GM19193 (cell line): ENCODE data around the gene SYTL3.

Source experiments
- POLR2A ChIP-seq: IDR thresholded peaks from 4 replicates; pipeline ENCODE4 v1.6.1; 2011; ENCODE audit not compliant: insufficient read depth, insufficient read length; ENCODE audit errors: extremely low read depth

The SYTL3 gene

DNA sequence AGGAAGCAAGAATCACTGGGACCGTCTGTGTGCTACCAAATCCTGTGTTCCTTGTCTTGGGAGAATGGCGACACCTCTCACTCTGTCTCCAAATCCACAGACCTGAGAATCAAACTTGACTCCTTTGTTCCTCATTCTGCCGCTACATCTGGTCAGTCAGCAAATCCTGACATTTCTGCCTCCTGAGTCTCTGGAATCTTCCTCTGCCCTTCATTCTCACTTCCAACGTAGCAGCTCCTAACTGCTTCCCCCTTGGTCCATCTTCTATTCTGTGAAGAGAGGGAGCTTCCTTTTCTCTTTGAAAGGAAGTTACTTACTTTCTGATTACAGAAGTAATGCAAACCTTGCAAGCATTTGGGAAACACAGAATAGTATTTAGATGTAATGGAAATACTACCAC, 37.7 kb downstream of the SYTL3 start:
- TF ChIP-seq POLR2A: no peak

DNA sequence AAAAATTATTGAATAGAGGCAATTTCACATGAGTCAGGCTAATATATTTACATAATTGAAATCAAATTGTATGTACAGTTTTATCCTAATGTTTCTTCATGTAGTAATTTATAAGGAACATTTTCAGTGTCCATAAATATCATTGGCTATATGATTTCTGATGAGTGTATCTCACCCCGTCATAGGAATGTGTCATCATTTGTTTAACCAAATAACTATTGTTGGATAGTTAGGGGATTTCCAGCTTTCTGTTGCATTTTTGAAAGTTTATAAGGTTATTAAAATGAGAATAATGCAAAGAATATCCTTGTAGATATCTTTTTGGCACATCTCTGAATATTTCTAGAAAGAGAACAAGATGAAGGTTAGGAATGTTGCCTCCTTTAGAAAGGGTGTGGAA, 39.0 kb downstream of the SYTL3 start:
- TF ChIP-seq POLR2A: no peak

DNA sequence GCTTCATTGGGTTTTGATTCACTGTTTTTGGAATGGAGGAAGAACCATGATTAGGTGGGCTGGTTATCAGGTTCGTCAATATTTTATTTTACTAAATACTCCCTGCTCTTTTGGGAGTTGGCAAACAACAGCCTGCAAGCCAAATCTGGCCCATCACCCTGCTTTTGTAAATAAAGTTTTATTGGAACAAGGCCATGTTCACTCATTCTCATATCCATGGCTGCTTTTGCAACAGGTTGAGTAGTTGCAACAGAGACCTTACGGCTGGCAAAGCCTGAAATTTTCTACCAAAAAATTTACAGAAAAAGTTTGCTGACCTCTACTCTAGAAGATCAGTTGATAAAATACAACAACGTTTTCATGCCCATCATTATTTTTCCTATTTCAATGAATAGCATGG, 45.1 kb downstream of the SYTL3 start:
- TF ChIP-seq POLR2A: no peak

DNA sequence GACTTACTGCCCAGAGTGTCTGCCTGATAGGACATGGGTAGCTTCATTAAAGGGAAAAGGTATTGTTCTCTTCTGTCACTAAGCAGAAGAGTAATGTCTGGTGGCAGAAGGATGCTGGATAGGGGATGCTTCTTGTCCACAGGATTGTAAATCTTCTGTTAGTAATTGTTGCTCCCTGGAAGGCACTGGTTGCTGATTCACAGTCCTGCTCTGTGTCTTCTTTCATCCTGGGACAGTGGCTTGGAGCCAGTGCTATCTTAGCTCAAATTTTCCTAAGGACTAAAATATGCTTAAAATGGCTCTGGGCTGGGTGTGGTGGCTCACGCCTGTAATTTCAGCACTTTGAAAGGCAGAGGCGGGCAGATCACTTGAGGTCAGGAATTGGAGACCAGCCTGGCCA, 48.0 kb downstream of the SYTL3 start:
- no peak for TF ChIP-seq POLR2A

DNA sequence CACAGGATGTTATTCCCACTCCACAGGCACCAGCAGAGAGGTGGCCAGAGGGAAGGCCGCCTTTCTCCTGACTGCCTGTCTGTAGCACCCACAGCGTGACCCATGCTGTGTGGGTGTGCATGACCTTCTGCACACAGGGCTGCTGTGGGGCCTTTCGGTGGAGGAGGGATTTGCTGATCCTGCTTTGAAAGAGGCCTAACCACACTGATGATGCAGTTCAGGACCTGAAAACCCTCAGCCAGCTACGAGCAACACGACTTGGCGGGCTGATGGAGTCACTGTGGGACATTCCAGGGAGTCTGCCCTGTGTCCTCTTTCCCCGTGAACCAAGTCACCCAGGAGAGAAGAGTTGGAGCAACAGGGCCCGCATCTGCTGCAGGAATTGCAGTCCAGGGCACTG, 49.1 kb downstream of the SYTL3 start:
- no peak for TF ChIP-seq POLR2A

DNA sequence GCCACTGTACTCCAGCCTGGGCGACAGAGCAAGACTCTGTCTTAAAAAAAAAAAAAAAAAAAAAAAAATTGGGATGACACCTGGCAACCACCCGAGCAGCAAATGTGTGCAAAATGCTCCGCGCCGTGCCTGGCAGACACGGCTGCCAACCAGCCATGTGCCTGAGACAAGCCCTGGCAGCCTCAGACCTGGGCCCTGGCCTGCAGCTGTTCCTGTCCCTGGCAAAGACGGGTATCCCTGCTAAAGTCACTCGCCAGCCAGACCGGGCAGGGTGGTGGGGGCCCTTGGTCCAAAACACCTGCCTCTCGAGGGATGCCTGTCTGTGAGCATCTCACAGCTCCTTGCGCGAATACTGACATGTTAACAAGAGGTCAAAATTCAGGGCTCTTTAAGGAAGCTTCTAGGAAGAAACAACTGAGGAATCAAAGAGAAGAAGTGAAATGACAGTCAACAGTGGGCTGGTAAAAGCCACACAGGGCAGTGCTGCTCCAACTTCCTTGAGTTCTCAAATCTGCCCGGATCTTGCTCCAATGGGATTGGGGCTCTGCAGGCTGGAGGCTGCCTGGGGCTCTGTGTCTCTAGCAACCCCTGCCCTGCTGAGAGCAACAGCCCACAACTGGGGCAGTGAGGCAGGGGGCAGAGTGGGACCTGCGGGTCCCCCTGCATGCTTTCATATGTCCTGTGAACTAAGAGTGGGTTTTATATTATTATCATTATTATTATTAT, 53.4 kb downstream of the SYTL3 start:
- TF ChIP-seq POLR2A: no peak

DNA sequence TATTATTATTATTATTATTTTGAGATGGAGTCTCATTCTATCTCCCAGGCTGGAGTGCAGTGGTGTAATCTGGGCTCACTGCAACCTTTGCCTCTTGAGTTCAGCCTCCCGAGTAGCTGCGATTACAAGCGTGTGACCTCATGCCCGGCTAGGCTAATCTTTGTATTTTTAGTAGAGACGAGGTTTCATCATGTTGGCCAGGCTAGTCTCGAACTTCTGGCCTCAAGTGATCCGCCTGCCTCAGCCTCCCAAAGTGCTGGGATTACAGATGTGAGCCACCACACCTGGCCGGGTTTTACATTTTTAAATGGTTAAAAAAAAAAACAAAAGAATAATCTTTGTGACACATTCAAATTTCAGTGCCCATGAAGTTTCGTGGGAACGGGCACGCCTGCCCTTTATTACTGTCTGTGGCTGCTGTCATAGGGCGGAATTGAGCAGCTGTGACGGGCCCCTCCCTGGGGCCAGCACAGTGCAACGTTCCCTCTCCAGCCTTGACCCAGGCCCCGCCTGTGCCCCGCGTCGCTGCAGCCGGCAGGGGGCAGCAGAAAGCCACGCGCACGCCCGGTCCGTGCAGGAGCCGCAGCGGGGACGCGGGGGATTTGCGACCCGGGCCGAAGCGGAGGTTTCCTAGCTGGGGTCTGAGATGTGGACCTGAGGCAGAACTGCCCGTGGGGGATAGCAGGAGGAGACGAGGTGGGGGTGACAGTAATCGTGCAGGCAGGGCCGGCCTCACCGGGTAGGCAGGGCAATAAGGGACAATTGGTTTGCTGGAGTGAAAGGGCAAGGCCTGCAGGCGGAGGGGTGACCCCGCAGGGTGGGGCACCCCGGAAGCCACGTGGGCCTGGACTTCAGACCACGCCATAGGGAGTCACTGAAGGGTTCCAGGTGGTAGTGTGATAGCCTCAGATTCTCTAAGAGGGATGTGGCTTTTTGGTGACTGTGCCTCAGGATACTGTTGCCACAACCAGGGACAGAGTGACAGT, 54.3 kb downstream of the SYTL3 start:
- TF ChIP-seq POLR2A: no peak

DNA sequence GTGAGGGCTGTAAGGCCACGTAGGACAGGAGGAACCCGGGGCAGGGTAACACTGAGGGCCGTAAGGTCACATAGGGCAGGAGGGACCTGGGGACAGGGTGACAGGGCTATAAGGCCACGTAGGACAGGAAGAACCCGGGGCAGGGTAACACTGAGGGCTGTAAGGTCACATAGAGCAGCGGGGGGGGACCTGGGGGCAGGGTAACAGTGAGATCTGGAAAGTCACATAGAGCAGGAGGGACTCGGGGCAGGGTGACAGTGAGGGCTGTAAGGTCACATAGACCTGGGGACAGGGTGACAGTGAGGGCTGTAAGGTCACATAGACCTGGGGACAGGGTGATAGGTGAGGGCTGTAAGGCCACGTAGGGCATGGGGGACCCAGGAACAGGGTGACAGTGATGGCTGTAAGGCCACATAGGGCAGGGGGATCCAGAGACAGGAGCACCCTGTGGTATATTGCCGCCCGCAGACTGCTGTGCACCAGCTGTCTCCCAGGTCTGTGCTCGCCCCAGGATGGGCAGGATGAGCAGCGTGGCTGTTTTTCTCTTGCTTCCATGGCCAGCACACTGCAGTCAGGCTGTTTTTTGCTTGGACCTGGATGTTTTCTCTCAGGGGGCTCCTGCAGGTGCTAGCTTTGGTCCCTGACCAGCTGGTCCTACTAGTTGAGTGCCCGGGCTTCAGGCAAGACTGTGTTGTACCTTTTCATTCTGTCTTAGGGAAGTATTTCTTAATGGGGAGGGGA, 55.7 kb downstream of the SYTL3 start:
- TF ChIP-seq POLR2A: no peak

DNA sequence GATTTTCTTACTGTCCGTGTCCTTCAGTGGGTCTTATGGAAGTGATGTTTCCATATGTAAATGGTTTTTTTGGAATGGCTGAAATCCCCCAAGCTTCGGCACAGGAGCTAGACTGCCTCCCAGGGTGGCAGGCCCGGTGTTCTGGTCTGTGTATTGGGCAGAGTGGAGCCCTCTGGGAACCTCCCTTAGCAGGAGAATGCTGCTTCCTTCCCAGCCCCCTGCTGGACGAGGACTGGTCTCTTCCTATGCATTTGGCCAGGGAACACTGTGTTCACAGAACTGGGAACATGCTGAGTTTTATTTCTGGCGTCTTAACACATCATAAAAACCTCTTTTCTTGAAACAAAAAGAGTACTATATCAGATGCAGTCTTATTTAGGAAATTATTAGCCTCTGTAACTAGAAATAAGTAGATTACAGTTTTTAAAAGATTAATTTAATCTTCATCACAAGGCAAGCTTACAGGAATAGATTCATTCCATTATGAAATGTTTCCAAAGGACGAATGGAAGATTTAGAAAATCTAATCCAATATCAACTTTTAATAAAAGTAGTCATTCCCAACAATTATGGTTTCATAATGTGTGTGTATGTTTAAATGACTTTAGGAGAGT, 56.6 kb downstream of the SYTL3 start:
- no peak for TF ChIP-seq POLR2A

DNA sequence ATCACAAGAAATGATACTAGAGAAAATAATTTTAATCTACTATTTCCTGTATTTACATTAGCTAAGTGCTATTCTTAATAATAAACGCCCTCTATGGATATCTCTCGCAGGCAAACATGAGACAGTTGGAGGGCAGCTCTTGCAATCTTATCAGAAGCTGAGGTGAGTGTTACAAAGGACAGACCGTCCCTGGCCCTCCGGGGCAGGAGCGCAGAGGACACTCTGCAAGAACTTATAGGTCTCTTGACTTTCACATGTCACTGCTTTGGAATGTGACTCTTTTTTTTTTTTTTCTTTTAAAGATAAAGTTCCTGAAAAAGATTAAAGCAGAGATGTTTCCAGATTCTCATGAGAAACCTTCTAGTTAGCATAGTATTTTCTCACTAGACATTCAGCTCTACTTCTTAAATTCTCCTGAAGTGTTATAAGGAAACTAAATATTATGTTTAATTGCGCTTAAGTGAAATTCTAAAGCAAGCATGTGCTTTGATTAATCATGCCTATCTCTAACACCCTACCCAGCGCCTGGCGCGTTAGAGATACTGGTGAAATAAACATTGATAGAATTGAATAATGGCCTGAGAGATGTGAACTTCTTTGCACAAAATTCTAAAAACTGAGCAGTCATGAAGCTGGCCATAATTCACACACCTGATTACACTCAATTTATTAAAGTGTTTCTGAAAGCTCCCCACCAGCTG, 57.4 kb downstream of the SYTL3 start:
- TF ChIP-seq POLR2A: no peak

DNA sequence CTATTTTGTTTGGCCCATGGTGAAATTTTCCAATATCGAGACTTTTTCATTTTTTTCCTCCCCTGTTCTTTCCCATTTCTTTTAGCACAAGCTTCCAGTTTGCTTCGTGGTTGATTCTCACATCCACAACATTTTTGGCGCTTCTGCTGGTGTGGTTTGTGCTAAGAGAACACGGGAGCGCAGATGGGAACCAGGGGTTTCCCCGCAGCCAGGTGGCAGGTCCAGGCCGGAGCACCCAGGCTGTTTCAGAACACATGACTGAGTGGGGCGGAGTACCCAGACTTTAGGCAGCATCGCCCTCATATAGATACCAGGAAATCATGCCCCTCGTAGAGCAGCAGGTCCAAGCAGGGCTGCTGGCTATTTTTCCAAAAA, 58.0 kb downstream of the SYTL3 start:
- TF ChIP-seq POLR2A: no peak

DNA sequence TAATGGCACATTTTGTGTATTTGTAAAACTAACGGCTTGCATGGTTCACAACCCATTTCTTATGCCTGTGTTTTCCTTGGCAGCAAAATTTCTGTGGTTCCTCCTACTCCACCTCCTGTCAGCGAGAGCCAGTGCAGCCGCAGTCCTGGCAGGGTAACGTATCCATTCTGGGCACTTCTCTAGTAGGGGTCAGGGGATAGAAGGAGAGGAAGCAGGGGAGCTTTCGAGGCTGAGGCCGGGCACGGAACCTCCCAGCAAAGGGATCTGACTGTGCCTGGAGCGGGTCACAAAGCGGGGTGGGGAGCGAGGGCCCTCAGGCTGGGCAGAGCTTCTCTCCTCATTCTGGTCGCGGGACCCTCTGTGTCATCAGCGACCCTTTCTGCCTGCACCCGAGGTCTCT, 58.4 kb downstream of the SYTL3 start:
- no peak for TF ChIP-seq POLR2A

DNA sequence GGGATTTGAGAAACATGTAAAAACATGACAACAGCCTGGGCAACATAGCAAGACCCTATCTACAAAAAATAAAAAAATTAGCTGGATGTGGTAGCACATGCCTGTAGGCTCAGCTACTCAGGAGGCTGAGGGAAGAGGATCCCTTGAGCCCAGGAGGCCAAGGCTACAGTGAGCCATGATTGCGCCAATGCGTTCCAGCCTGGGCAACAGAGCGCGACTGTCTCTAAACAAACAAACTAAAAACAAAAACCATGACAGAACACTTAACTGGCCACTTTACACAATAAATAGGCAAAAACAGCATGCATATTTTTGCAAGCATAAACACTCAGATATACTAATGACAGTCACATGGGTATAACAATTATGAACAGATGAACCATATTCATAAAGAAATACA, 60.0 kb downstream of the SYTL3 start:
- TF ChIP-seq POLR2A: no peak

DNA sequence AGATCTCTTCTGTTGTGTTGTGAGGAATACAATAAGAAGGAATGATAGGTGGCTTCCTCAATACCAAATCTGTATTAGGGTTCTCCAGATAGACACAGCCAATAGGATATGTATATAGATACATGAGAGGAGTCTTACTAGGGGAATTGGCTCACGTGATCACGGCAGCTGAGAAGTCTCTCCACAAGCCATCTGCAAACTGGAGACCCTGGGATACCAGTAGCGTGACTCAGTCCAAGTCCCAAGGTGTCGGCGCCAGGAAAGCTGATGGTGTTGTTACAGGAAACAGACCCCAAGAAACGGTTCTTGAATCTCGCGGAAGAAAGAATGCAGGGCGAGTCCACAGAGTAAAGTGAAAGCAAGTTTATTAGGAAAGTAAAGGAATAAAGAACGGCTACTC, 61.4 kb downstream of the SYTL3 start:
- no peak for TF ChIP-seq POLR2A
